ENCODE data around the gene PODXL. TPM values are rescaled to one million over a fixed set of nuclear protein-coding genes. Genes with fewer than 3 reads are reported as not detected.

The PODXL gene
- total and polyA plus RNA-seq, 2 of the 8 experiments (the other 6 are each of a cell fraction or from before 2014, with no cell fraction given) = 638 to 925 TPM

- H3K4me3 ChIP-seq (ENCODE audit: extremely low read depth in 1 of 4, insufficient read depth in 2 of 4, low read depth in 3 of 4, low read length in 4 of 4) = peak overlapping the region in 1 of 4 experiments; percentile 2; a peak in 1 of 8 replicates
- peaks cover 68 to 74% of the 10 kb centered on the region in 2 experiments for H4K20me1 ChIP-seq (replicated peaks in 1 of 2; ENCODE audit: control insufficient read depth in 1 of 2, insufficient read depth in 2 of 2, low read length in 2 of 2)
- H2BK15ac ChIP-seq (ENCODE audit: low read length) = 0 out of 2 replicates have a peak overlapping the region, but pooled peaks have one; percentile 10
- TF ChIP-seq FOSL1 (IDR thresholded peaks at IDR 0.05; ENCODE audit: insufficient read depth, low read depth, low read length) = no peak
- no peak for TF ChIP-seq GABPA (IDR thresholded peaks at IDR 0.05; ENCODE audit: borderline replicate concordance, insufficient read depth, low read length)
- TF ChIP-seq NRF1 (IDR thresholded peaks at IDR 0.05; ENCODE audit: low read depth, low read length) = no peak
- no peak for TF ChIP-seq SAP30 (IDR thresholded peaks at IDR 0.05; ENCODE audit: insufficient read depth, insufficient replicate concordance, low read length)
- TF ChIP-seq POLR2A (IDR thresholded peaks at IDR 0.05; ENCODE audit: control extremely low read depth in 1 of 2, low read depth in 2 of 2, low read length in 2 of 2) = peak in 1 of 2 experiments; percentile 50; a peak in 1 of 3 replicates
- TF ChIP-seq CTCF (IDR thresholded peaks at IDR 0.05; ENCODE audit: control extremely low read depth in 1 of 3, insufficient read depth in 1 of 3, low read depth in 1 of 3, low read length in 3 of 3) = peak in 1 of 3 experiments; percentile 4; a peak in 1 of 4 replicates
- TF ChIP-seq POLR2AphosphoS5 (IDR thresholded peaks at IDR 0.05; ENCODE audit: low read depth, low read length) = peak; percentile 43; the same call in 1 of the 2 replicates
Measured at GRCh38 chr7:131544449-131545301, 11.8 kb downstream of the PODXL start.

More at GRCh38 chr7:131544449-131545301, 11.8 kb downstream of the PODXL start:
- Histone ChIP-seq H3K79me1 (ENCODE audit: low read depth, low read length) (peaks cover 8% of the 10 kb centered on the region; the same call in 1 of the 2 replicates), H3K27me3 (replicated peaks in 1 of 4; ENCODE audit: control insufficient read depth in 3 of 4, extremely low read depth in 1 of 4, insufficient read depth in 3 of 4, low read length in 3 of 4) (no peaks in the 10 kb centered on the region), H4K5ac (ENCODE audit: insufficient read length, low read depth, low read length) (no peak overlapping the region), H2BK120ac (replicated peaks; ENCODE audit: low read depth, low read length) (no peak overlapping the region), H2BK20ac (ENCODE audit: low read length) (peak overlapping the region; percentile 13; the same call in 1 of the 2 replicates), H3K56ac (replicated peaks; ENCODE audit: insufficient read length, low read depth, low read length) (no peak overlapping the region), H3K79me2 (ENCODE audit: control insufficient read depth in 1 of 2, insufficient read depth in 2 of 2, low read length in 2 of 2) (peaks cover 88 to 100% of the 10 kb centered on the region in 2 experiments), H3K9me3 (ENCODE audit: insufficient read depth in 2 of 2, low read depth in 1 of 2, low read length in 1 of 2) (no peaks in the 10 kb centered on the region), H2BK12ac (ENCODE audit: low read depth, low read length) (no peak overlapping the region; the same call in 1 of the 2 replicates), H3K18ac (ENCODE audit: extremely low read depth, low read length) (no peak overlapping the region), H2BK5ac (ENCODE audit: low read depth, low read length) (0 out of 2 replicates have a peak overlapping the region, but pooled peaks have one; percentile 57), H4K8ac (ENCODE audit: extremely low read depth, insufficient read depth, low read length) (no peak overlapping the region), H3K9ac (replicated peaks in 1 of 4; ENCODE audit: extremely low read depth in 1 of 4, low read depth in 3 of 4, low read length in 3 of 4) (no peak overlapping the region), H3K27ac (ENCODE audit: low read depth, low read length) (peak overlapping the region; percentile 26; the same call in 1 of the 2 replicates), H3K14ac (ENCODE audit: insufficient read length) (no peak overlapping the region), H3K23ac (ENCODE audit: insufficient read length) (no peak overlapping the region), H3K4me1 (replicated peaks in 1 of 4; ENCODE audit: control insufficient read depth in 3 of 4, insufficient read depth in 4 of 4, low read length in 3 of 4) (peaks cover 45 to 88% (median 60%) of the 10 kb centered on the region in 4 experiments), H4K91ac (replicated peaks; ENCODE audit: insufficient read length, low read length) (no peak overlapping the region), H2AK5ac (ENCODE audit: low read depth, low read length) (no peak overlapping the region), H3K4ac (replicated peaks; ENCODE audit: insufficient read length, low read depth, low read length) (no peak overlapping the region), H2AFZ (ENCODE audit: low read length) (no peak overlapping the region), H3K4me2 (ENCODE audit: insufficient read depth in 1 of 2, low read depth in 2 of 2, low read length in 2 of 2) (peak overlapping the region in 1 of 2 experiments; percentile 99; a peak in 2 of 4 replicates), H3K36me3 (ENCODE audit: control insufficient read depth in 2 of 4, insufficient read depth in 4 of 4, low read length in 3 of 4) (peaks cover 7 to 87% (median 13%) of the 10 kb centered on the region in 4 experiments; a peak in 5 of 8 replicates), H3K23me2 (ENCODE audit: low read depth, low read length) (no peaks in the 10 kb centered on the region)
- ChIA-PET POLR2A (ENCODE audit: partially characterized antibody) (interaction anchor here (1.2 to 17.7 kb wide), 10 partner anchors 9 to 123 kb away, joined by 3 to 108 read pairs (median 4); partner anchors contain the start of gene PODXL), CTCF (ENCODE audit: partially characterized antibody) (interaction anchor here (1.1 to 15.1 kb wide), 17 partner anchors 8 to 145 kb away, joined by 3 to 164 read pairs (median 27); no protein-coding TSS in a partner anchor)
- FAIRE-seq (no peak), DNase-seq (ENCODE audit: low read depth in 1 of 2, low spot score in 2 of 2) (no peak)
- WGBS, 2 experiments (ENCODE audit: extremely low coverage in 1 of 2, insufficient coverage in 1 of 2, insufficient read length in 1 of 2, insufficient replicate concordance in 2 of 2, low coverage in 1 of 2, low lambda C conversion rate in 2 of 2, missing lambda C conversion rate in 1 of 2) = 83% methylated on average over 13 of the region's 16 CpGs; no CpG with 5 or more reads in 1 of the 2 experiments

Data from H1 (cell line).